ENCODE results near the gene GABARAP.

The GABARAP gene

DNA sequence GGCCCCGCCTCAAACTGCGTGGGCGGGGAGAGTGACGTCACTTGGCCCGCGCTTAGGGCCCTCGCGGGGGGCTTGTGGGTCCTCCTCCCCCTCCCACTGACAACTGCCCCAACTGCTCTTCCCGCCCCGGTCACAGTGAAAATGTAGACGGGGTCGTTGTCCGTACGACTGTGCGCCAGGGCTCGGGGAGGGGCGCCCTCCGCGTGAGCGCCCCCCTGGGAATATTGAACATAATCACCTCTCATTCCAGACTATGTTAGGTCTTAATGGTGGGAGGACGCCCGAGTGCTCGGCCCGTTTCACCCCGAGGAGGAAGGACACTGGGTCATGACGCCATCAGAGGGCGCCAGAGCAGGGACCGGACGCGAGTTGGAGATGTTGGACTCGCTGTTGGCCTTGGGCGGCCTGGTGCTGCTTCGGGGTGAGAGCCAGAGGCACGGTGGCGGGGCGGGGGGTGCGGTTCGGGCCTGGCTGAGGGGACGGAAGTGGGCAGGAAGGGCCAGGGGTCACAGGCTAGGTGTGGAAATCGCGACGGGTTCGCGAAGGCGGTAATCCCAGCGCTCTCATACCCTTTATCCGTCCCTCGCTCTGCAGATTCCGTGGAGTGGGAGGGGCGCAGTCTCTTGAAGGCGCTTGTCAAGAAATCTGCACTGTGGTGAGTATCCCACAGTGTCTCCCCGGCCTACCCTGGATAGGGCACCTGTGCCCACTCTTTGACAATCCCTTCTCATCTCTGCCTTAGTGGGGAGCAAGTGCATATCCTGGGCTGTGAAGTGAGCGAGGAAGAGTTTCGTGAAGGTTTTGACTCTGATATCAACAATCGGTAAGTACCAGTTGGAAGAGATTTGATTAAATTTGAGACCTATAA, 10.2 kb upstream of the GABARAP start, which contains the start of gene ELP5:
Gene ELP5, plus strand, starts transcription at position 40 of the 868 bp plus-strand sequence. Its CDS starts 336 bp downstream, at position 376.
- TF ChIP-seq, protein P1, sequence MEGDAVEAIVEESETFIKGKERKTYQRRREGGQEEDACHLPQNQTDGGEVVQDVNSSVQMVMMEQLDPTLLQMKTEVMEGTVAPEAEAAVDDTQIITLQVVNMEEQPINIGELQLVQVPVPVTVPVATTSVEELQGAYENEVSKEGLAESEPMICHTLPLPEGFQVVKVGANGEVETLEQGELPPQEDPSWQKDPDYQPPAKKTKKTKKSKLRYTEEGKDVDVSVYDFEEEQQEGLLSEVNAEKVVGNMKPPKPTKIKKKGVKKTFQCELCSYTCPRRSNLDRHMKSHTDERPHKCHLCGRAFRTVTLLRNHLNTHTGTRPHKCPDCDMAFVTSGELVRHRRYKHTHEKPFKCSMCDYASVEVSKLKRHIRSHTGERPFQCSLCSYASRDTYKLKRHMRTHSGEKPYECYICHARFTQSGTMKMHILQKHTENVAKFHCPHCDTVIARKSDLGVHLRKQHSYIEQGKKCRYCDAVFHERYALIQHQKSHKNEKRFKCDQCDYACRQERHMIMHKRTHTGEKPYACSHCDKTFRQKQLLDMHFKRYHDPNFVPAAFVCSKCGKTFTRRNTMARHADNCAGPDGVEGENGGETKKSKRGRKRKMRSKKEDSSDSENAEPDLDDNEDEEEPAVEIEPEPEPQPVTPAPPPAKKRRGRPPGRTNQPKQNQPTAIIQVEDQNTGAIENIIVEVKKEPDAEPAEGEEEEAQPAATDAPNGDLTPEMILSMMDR (IDR thresholded peaks at IDR 0.05; ENCODE audit: insufficient read depth, low read depth, low read length, missing control alignments) = peak; percentile 16
- peak; percentile 96 for DNase-seq (ENCODE audit: low read depth)
- H3K4me3 ChIP-seq (ENCODE audit: low read depth, low read length) = peak within 1 kb of the TSS; percentile 83

DNA sequence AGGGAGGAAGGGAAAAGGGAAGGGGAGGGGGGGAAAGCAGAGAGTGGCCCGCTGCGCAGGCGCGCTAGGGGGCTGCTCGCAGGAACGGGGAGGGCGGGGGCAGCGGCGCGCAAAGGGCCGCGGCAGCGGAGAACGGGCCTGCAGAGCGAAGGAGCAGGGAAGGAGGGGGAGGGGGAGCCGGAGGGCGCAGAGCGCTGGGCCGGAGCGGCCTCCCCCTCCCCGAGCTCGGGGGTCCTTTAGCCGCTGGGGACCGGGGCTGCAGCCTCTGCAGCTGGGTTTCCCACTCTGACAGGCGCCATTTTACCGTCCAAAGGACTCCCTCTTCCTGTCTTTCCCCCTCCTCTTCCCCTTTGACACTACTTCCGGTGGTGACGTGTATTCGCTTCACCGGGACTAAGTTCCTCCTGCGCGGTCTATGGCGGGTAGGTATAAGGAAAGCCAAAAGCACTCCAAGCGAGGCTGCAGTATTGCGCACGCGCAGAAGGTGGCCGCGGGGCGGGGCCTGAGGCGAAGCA, 9.5 kb upstream of the GABARAP start, which contains the start of gene CTDNEP1:
Gene CTDNEP1, minus strand, starts transcription at position 74 of the 515 bp plus-strand sequence. CDS start 438 bp downstream, outside the sequence.
- TF ChIP-seq, protein P1 (IDR thresholded peaks at IDR 0.05; ENCODE audit: insufficient read depth, low read depth, low read length, missing control alignments) = no peak
- DNase-seq (ENCODE audit: low read depth) = peak; percentile 99
- H3K4me3 ChIP-seq (ENCODE audit: low read depth, low read length) = peak within 1 kb of the TSS; percentile 83

DNA sequence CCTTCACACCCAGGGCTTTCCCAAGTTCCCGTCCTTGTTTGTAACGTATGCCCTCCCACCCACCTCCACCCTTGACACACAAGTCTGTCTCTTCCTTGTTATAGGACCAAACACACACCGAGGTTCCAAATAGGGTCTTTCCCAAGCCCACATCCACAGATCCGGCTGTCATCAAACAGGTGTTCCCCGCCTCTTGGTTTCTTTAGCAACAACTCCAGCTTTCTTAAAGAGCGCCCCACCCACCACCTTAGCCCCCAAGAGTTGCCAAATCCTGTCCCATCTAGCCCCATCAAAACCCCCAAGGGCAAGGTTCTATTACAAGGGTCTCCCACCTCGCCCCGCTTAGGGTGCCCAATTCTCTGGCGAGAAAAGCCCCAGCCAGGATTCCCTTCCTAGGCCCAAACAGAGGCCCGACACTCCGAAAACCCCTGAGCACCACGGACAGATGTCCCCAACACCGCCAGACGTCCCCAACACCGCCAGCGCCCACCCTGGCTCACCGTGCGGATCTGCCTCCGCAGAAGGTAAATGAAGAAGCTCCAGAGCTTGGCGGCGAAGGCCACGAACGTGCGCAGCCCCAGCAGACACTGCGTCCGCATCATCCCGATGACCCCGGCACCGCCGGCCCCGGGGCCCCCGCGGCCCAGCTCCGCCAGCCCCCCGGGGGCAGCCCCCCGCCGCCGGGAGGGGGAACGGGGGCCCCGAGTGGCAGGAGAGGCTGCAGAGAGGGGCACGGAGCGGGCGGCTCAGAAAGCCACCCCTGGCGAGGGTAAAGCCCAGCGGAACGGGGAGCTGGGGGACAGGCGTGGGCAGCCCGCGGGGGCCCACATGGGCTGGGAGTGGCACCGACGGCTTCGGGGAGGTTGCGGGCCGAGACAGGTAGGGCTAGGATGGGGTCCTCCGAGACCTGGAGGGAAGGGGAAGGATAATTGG, 8.7 kb upstream of the GABARAP start:
- peak overlapping the region; percentile 75 for H3K4me3 ChIP-seq (ENCODE audit: low read depth, low read length)
- TF ChIP-seq, protein P1 (IDR thresholded peaks at IDR 0.05; ENCODE audit: insufficient read depth, low read depth, low read length, missing control alignments) = no peak
- DNase-seq (ENCODE audit: low read depth) = peak; percentile 63

DNA sequence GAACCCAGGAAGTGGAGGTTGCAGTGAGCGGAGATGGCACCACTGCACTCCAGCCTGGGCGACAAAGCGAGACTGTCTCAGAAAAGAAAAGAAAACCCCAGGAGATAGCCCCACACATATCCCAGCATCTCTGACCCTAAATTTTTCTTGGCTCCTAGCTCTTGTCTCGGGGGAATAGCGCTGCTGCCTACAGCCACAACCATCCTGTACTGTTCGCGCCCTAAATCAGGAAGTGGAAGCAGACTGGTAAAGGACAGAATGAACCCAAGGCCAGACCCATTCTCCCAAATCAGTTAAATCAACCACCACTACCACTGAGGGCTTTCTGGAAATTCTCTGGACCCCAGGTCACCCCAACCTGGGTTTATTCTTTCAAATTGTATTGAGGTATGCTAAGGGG, 7.6 kb upstream of the GABARAP start:
- peak; percentile 55 for DNase-seq (ENCODE audit: low read depth)
- TF ChIP-seq, protein P1 (IDR thresholded peaks at IDR 0.05; ENCODE audit: insufficient read depth, low read depth, low read length, missing control alignments) = no peak
- peak overlapping the region; percentile 75 for H3K4me3 ChIP-seq (ENCODE audit: low read depth, low read length)

DNA sequence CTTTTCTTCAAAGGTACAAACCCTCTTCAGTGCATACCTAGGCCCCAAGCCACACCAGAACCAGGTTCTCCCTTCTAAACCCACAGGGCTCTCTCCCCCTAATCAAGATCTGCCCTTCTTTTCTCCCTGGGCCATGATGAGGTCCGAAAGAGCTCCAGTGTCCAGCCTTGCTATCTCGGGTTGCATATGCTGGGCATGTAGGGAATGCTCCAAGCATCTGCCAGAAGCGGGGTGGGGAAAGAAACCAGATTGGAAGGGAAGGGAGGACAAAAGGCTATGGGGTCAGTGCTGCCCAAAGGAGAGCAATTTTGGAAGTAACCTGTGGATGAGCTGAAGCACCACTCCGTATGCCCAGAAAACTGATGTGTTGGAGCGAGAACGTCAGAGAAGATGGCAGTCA, 7.0 kb upstream of the GABARAP start:
- TF ChIP-seq, protein P1 (IDR thresholded peaks at IDR 0.05; ENCODE audit: insufficient read depth, low read depth, low read length, missing control alignments) = no peak
- peak overlapping the region; percentile 75 for H3K4me3 ChIP-seq (ENCODE audit: low read depth, low read length)
- no peak for DNase-seq (ENCODE audit: low read depth)

DNA sequence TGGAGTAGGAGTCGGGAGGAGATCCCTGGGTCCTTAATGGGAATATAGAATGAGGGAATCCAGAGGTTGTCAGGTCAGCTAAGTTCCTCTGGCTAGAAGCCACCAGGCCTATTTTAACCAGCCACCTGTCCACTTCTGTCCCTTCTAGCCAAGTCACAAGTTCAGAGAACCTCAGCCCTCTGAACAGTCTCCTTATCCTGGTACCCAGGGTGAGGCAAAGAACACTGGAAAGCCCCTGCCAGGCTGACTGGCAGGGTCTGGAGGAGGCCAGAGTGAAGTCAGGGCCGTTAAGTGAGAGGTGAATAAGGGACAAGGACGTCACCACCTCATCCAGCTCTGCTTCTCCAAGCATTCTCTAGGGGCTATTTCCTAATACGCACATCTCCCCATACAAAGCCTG, 6.5 kb upstream of the GABARAP start:
- TF ChIP-seq, protein P1 (IDR thresholded peaks at IDR 0.05; ENCODE audit: insufficient read depth, low read depth, low read length, missing control alignments) = no peak
- H3K4me3 ChIP-seq (ENCODE audit: low read depth, low read length) = no peak overlapping the region; the same call in 1 of the 2 replicates
- no peak for DNase-seq (ENCODE audit: low read depth)
